SK-N-DZ (cell line): ENCODE measurements around the gene TRIM67.
"Not testable (repeated sequence)": the region's sequence is repeated elsewhere in the genome, so short reads cannot be mapped to it uniquely, and the experiment has no call there.

Source experiments
- DNase-seq: peaks from one replicate; pipeline ENCODE4 v3.0.0-alpha.2; 2015; ENCODE audit warnings: low spot score

TRIM67 gene

GRCh38 chr1:231157311-231157710 lies 4.5 kb upstream of the TRIM67 start:
- DNase-seq, result no peak

- not testable (repeated sequence) for DNase-seq
These were observed 3.7 kb upstream of the TRIM67 start for GRCh38 chr1:231158141-231158540.

- no peak for DNase-seq
These were observed 2.5 kb upstream of the TRIM67 start for GRCh38 chr1:231159202-231159962.

GRCh38 chr1:231159963-231160761 lies 1.7 kb upstream of the TRIM67 start:
- no peak for DNase-seq

- peak; percentile 23 for DNase-seq
These were observed 777 bp upstream of the TRIM67 start for GRCh38 chr1:231160895-231161666.

DNA sequence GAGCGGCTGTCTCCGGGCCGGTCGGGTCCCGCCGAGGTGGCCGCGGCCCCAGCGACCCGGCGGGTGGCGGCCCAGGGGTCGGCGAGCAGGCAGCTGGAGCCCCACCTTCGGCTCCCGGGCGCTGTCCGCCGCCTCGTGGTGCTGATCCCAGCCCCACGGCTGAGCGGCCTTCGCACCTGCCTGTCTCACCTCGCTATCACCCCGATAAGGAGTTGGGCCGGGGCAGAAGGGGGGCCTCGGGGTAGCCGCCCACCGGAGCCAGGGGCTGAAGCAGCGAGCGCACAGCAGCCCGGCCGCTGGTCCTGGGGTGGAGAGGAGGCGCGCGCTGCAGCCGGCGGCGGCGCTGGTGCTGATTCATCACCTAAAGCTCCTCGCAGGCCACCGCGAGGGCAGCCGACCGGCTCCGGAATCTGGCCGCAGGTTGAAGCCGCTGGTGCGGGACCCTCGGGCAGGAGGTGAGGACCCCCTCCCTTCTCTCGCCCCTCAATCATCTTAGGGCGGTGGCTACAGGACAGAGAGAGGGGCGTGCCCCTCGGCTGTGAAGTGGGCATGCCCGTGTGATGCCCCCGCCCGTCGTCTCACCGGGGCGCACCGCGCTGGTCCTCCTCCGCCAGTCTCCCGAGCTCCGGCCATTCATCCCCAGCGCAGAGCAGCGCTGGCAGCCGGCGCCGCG lies 575 bp downstream of the TRIM67 start:
- DNase-seq, result peak; percentile 44

GRCh38 chr1:231162970-231163829 lies 1.3 kb downstream of the TRIM67 start:
- DNase-seq, result peak; percentile 32

- DNase-seq, result no peak
These were observed 2.1 kb downstream of the TRIM67 start for GRCh38 chr1:231163830-231164427.

GRCh38 chr1:231165371-231165770 lies 3.5 kb downstream of the TRIM67 start:
- no peak for DNase-seq

GRCh38 chr1:231166398-231166797 lies 4.5 kb downstream of the TRIM67 start:
- no peak for DNase-seq

- DNase-seq, result no peak
These were observed 9.0 kb downstream of the TRIM67 start for GRCh38 chr1:231170875-231171274.

DNA sequence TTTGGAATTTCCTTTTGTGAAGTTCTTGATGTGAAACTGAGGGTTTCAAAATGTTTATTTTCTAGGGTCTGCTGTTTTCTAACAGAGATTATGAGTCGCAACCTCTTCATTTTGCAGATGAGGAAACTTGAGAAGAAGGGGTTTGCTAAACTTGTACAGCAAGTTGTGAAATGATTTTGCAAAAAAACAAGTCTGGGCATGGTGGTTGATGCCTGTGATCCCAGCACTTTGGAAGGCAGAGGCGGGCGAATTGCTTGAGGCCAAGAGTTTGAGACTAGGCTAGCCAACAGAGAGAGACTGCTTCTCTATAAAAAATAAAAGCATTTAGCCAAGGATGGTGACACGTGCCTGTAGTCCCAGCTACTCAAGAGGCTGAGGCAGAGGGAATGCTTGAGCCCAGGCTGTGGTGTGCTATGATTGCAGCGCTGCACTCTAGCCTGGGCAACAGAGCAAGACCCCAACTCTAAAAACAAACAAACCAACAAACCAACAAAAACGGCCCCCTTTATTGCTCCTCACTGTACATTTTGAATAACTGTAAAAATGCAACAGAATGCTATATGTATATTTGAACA lies 9.9 kb downstream of the TRIM67 start:
- no peak for DNase-seq

DNA sequence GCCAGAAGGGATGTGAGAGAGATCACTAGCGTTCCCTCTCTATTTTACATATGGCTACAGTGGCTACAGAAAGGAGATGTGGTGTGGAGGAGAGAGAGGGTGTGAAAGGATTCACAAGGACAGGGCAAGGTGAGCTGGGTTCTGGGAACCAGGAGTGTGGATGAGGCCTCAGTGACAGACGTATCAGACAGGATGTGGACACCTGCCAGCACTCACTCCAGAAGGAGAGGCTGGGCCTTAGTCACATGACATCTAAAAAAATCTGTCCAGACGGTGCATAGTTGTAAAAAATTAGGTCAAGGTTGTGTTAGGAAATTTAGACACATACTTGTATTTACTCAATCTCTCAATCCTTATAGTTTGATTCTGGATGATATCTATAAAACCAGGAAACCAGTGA lies 10.6 kb downstream of the TRIM67 start:
- no peak for DNase-seq

DNA sequence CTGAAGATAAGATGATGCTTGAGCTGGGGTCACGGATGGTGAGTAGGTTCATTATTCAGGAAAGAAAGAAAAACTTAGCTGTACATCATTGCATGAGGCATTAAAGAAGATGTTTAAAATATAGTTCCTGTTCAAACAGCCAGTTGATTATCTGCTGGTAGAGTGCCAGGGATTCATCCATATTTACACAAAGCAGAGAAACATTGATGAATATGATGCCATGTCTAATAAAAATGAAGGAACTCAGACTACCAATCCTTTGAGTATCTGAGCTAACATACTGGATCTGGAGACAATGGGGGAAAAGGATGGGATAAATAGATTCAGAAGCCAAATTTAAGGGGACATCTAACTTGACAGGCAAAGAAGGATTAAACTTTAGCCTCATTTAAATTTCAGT lies 14.6 kb downstream of the TRIM67 start:
- DNase-seq, result peak; percentile 75

DNA sequence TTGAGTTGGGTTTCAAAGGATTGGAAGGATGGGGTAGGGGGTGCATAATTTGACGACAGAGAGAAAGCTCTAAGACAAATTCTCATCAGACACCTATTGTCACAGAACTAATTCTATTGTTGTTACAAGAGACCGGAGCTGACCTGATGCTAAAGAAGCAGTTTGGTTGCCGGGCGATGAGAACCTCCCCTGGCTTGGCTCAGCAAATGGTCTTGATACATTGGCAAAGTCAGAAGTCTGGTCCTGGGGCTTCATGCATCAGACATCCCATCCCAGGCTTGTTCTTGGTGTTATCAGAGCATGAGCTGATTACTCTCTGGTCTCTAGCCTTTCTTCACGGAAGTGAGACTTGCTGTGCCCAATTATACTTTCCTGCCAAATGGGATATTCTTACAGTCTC lies 15.4 kb downstream of the TRIM67 start:
- no peak for DNase-seq

DNA sequence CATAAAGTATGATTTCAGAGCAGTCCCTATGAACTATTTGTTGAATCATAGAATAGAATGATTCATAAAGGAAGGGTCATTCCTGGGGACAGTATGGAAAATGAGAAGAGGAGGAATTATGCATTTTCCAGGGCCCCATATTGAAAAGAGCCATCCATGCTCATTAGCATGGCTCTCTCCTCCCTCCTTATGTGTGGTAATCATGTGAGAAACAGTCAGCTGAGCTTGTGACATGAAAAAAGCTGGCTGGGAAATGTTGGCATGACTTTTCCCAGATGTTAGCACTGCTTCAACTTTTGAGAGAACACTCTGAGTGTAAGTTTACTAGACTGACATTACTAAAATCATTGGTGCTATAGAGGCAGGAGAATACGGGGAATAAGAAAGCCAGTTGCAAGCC lies 16.1 kb downstream of the TRIM67 start:
- DNase-seq, result no peak

- no peak for DNase-seq
These were observed 17.1 kb downstream of the TRIM67 start for GRCh38 chr1:231178970-231179369.

GRCh38 chr1:231180034-231180433 lies 18.2 kb downstream of the TRIM67 start:
- no peak for DNase-seq

GRCh38 chr1:231181271-231181670 lies 19.4 kb downstream of the TRIM67 start:
- DNase-seq, result no peak

GRCh38 chr1:231182317-231182716 lies 20.5 kb downstream of the TRIM67 start:
- DNase-seq, result no peak
